Stomach smooth muscle (tissue), 2 donors: Measurements from ENCODE around the gene SGF29.
"Not testable (repeated sequence)": the region's sequence is repeated elsewhere in the genome, so short reads cannot be mapped to it uniquely, and the experiment has no call there.

Experiments
- H3K27ac ChIP-seq: one replicate; pipeline ENCODE4 v1.7.0; 2013; ENCODE audit warnings: mild to moderate bottlenecking, low read length, inconsistent platforms
- H3K27me3 ChIP-seq, 2 donors: one replicate each; pipeline ENCODE4 v1.7.0; 2013; ENCODE audit warnings: low read length in 2 of 2; ENCODE audit not compliant: insufficient read depth in 2 of 2, control insufficient read depth in 1 of 2
- H3K36me3 ChIP-seq, 2 donors: one replicate each; pipeline ENCODE4 v1.7.0; 2013; ENCODE audit warnings: low read length in 2 of 2; ENCODE audit not compliant: control insufficient read depth in 2 of 2, insufficient read depth in 2 of 2
- H3K4me1 ChIP-seq: one replicate; pipeline ENCODE4 v1.7.0; 2013; ENCODE audit warnings: low read length; ENCODE audit not compliant: control insufficient read depth, insufficient read depth
- H3K4me3 ChIP-seq, 2 donors: one replicate each; pipeline ENCODE4 v1.7.0; 2013; ENCODE audit warnings: low read length in 2 of 2
- H3K9ac ChIP-seq, 2 donors: one replicate each; pipeline ENCODE4 v1.7.0; 2013; ENCODE audit warnings: low read length in 2 of 2, mild to moderate bottlenecking in 1 of 2
- H3K9me3 ChIP-seq, 2 donors: one replicate each; pipeline ENCODE4 v1.7.0; 2013; ENCODE audit warnings: low read length in 2 of 2; ENCODE audit not compliant: control insufficient read depth in 2 of 2
- donor health status: healthy.
- donor health status: Pancreatic carcinoma.

Gene SGF29

GRCh38 chr16:28548306-28548802, 5.4 kb upstream of the SGF29 start:
- Histone ChIP-seq H3K27ac (no peak overlapping the region), H3K4me1 (peaks cover 2% of the 10 kb centered on the region), H3K9me3 (no peaks in the 10 kb centered on the region), H3K27me3 (no peaks in the 10 kb centered on the region), H3K4me3 (no peak overlapping the region), H3K36me3 (no peaks in the 10 kb centered on the region), H3K9ac (no peak overlapping the region)

- H3K9ac ChIP-seq: no peak overlapping the region
- no peaks in the 10 kb centered on the region for H3K36me3 ChIP-seq
- peaks cover 4% of the 10 kb centered on the region for H3K4me1 ChIP-seq
- H3K27ac ChIP-seq: no peak overlapping the region
- no peaks in the 10 kb centered on the region for H3K9me3 ChIP-seq
- H3K27me3 ChIP-seq: no peaks in the 10 kb centered on the region
- H3K4me3 ChIP-seq: no peak overlapping the region
Measured at GRCh38 chr16:28549301-28549899, 4.3 kb upstream of the SGF29 start.

- Histone ChIP-seq H3K27ac (no peak overlapping the region), H3K9me3 (no peaks in the 10 kb centered on the region), H3K4me3 (peak overlapping the region; percentile 28 to 89), H3K36me3 (peaks cover 16 to 19% of the 10 kb centered on the region in 2 donors), H3K9ac (peak overlapping the region; percentile 47 to 62), H3K4me1 (peaks cover 15% of the 10 kb centered on the region), H3K27me3 (no peaks in the 10 kb centered on the region)
Measured at GRCh38 chr16:28554634-28555423, 1.1 kb downstream of the SGF29 start.

GRCh38 chr16:28555561-28555960, 1.8 kb downstream of the SGF29 start:
- Histone ChIP-seq H3K4me3 (no peak overlapping the region), H3K9ac (no peak overlapping the region), H3K27me3 (no peaks in the 10 kb centered on the region)

GRCh38 chr16:28556914-28557320, 3.2 kb downstream of the SGF29 start:
- peaks cover 16 to 19% of the 10 kb centered on the region in 2 donors for H3K36me3 ChIP-seq
- no peak overlapping the region for H3K9ac ChIP-seq
- H3K9me3 ChIP-seq: no peaks in the 10 kb centered on the region
- no peak overlapping the region for H3K4me3 ChIP-seq
- H3K4me1 ChIP-seq: peaks cover 15% of the 10 kb centered on the region
- H3K27ac ChIP-seq: no peak overlapping the region
- no peaks in the 10 kb centered on the region for H3K27me3 ChIP-seq

More at GRCh38 chr16:28555561-28555960, 1.8 kb downstream of the SGF29 start:
- Histone ChIP-seq H3K9me3 (no peaks in the 10 kb centered on the region), H3K4me1 (peaks cover 15% of the 10 kb centered on the region), H3K27ac (no peak overlapping the region), H3K36me3 (peaks cover 16 to 19% of the 10 kb centered on the region in 2 donors)

- Histone ChIP-seq H3K27ac (no peak overlapping the region), H3K9ac (no peak overlapping the region), H3K9me3 (no peaks in the 10 kb centered on the region), H3K27me3 (no peaks in the 10 kb centered on the region), H3K4me1 (peaks cover 13% of the 10 kb centered on the region), H3K4me3 (no peak overlapping the region), H3K36me3 (peaks cover 16 to 19% of the 10 kb centered on the region in 2 donors)
Measured at GRCh38 chr16:28558456-28558855, 4.7 kb downstream of the SGF29 start.

- Histone ChIP-seq H3K27me3 (no peaks in the 10 kb centered on the region), H3K36me3 (peaks cover 16 to 19% of the 10 kb centered on the region in 2 donors), H3K27ac (no peak overlapping the region), H3K9ac (no peak overlapping the region), H3K4me1 (peaks cover 3% of the 10 kb centered on the region), H3K9me3 (no peaks in the 10 kb centered on the region), H3K4me3 (no peak overlapping the region)
Measured at GRCh38 chr16:28561557-28562187, 8.0 kb downstream of the SGF29 start.

GRCh38 chr16:28562199-28562598, 8.5 kb downstream of the SGF29 start:
- Histone ChIP-seq H3K4me3 (no peak overlapping the region), H3K27me3 (no peaks in the 10 kb centered on the region), H3K9me3 (peaks cover 0 to 1% of the 10 kb centered on the region in 2 donors), H3K4me1 (peaks cover 3% of the 10 kb centered on the region), H3K36me3 (peaks cover 10 to 14% of the 10 kb centered on the region in 2 donors), H3K27ac (no peak overlapping the region), H3K9ac (no peak overlapping the region)

GRCh38 chr16:28563218-28563617, 9.5 kb downstream of the SGF29 start:
- no peaks in the 10 kb centered on the region for H3K27me3 ChIP-seq
- no peak overlapping the region for H3K27ac ChIP-seq
- H3K4me3 ChIP-seq: no peak overlapping the region
- peaks cover 5 to 9% of the 10 kb centered on the region in 2 donors for H3K36me3 ChIP-seq
- no peaks in the 10 kb centered on the region for H3K4me1 ChIP-seq
- H3K9ac ChIP-seq: no peak overlapping the region
- H3K9me3 ChIP-seq: peaks cover 0 to 4% of the 10 kb centered on the region in 2 donors

GRCh38 chr16:28566233-28566925, 12.7 kb downstream of the SGF29 start:
- not testable (repeated sequence) for H3K9me3 ChIP-seq

More at GRCh38 chr16:28566233-28566925, 12.7 kb downstream of the SGF29 start:
- H3K4me1 ChIP-seq, H3K27ac ChIP-seq, H3K4me3 ChIP-seq, H3K9ac ChIP-seq, H3K36me3 ChIP-seq, H3K27me3 ChIP-seq: not testable (repeated sequence)
